Gastrocnemius medialis (tissue), 4 donors: ENCODE results near the gene TFCP2L1. TPM values are rescaled to one million over a fixed set of nuclear protein-coding genes. Genes with fewer than 3 reads are reported as not detected.
A peak's percentile ranks its signal among the peaks of the same experiment; 100 is the strongest.

Experiments used
- ATAC-seq, 2 donors: fragments of 150-250 bp; one replicate each; pipeline ENCODE4 v1.9.1; 2016
- DNase-seq, 2 donors: peaks; one replicate each; pipeline ENCODE4 v3.0.0-alpha.2; 2019
- H3K27ac ChIP-seq, 4 donors: fragments of 200-600 bp; sonication (generic); 1 replicate in 1 of 4; 2 replicates in 3 of 4; pipeline ENCODE4 v1.5.1; 2016 to 2018; ENCODE audit warnings: mild to moderate bottlenecking in 2 of 4, moderate library complexity in 1 of 4
- H3K27me3 ChIP-seq, 3 donors: fragments of 200-600 bp; sonication (generic) in 2 of 3; 1 replicate in 1 of 3; 2 replicates in 2 of 3; pipeline versions ENCODE4 v1.5.1 to v1.6.0; 2016 to 2019; ENCODE audit warnings: mild to moderate bottlenecking in 1 of 3, moderate library complexity in 1 of 3
- H3K36me3 ChIP-seq, 2 donors: fragments of 200-600 bp; sonication (generic) in 1 of 2; one replicate each; pipeline ENCODE4 v1.5.1; 2017 to 2018
- H3K4me1 ChIP-seq, 2 donors: fragments of 200-600 bp; sonication (generic) in 1 of 2; one replicate each; pipeline ENCODE4 v1.5.1; 2016 to 2017; ENCODE audit warnings: mild to moderate bottlenecking in 2 of 2
- H3K4me3 ChIP-seq, 4 donors: fragments of 200-600 bp; sonication (generic) in 3 of 4; 1 replicate in 1 of 4; 2 replicates in 3 of 4; pipeline ENCODE4 v1.5.1; 2016 to 2019; ENCODE audit warnings: mild to moderate bottlenecking in 2 of 4
- H3K9me3 ChIP-seq, 3 donors: fragments of 200-600 bp; sonication (generic) in 2 of 3; 1 replicate in 1 of 3; 2 replicates in 2 of 3; pipeline ENCODE4 v1.5.1; 2016 to 2019
- POLR2A ChIP-seq, 2 donors: fragments of 450-650 bp; IDR thresholded peaks; one replicate each; pipeline ENCODE4 v1.6.1; 2017; ENCODE audit warnings: antibody characterized with exemption in 2 of 2, mild to moderate bottlenecking in 2 of 2, moderate library complexity in 2 of 2
- in situ Hi-C, 4 donors: fragments of 200-750 bp; cut with MboI; loops; one replicate each; pipeline versions ENCODE4 v1.15.0 to v1.8.0; 2017; ENCODE audit warnings: low sequenced_read_pairs in 4 of 4
- intact Hi-C: fragments of 100-400 bp; cut with DNase I; formaldehyde crosslinking; loops from one replicate; pipeline ENCODE4 v1.15.1; 2023; ENCODE audit warnings: low total_unique reads
- total RNA-seq, 4 donors: library from RNA; depleted of rRNA; stranded (reverse); fragments of >200 nt; gene quantifications; one replicate each; pipeline versions ENCODE4 v1.1.0 to v1.2.3, GENCODE V29; 2016
- TF ChIP-seq, protein P1 (sequence below), 5 experiments: fragments of 450-650 bp in 3 of 5; fragments of 200-600 bp in 2 of 5; sonication (generic) in 2 of 5; IDR thresholded peaks in 4 of 5; conservative IDR thresholded peaks in 1 of 5; 1 replicate in 4 of 5; 2 replicates in 1 of 5; pipeline ENCODE4 v1.5.1; 2016 to 2019; ENCODE audit warnings: antibody characterized with exemption in 5 of 5, mild to moderate bottlenecking in 3 of 5, moderate library complexity in 3 of 5

Gene TFCP2L1
- total RNA-seq, 4 donors from 2014 or later: 1.2 to 3.2 (median 1.8) TPM

DNA sequence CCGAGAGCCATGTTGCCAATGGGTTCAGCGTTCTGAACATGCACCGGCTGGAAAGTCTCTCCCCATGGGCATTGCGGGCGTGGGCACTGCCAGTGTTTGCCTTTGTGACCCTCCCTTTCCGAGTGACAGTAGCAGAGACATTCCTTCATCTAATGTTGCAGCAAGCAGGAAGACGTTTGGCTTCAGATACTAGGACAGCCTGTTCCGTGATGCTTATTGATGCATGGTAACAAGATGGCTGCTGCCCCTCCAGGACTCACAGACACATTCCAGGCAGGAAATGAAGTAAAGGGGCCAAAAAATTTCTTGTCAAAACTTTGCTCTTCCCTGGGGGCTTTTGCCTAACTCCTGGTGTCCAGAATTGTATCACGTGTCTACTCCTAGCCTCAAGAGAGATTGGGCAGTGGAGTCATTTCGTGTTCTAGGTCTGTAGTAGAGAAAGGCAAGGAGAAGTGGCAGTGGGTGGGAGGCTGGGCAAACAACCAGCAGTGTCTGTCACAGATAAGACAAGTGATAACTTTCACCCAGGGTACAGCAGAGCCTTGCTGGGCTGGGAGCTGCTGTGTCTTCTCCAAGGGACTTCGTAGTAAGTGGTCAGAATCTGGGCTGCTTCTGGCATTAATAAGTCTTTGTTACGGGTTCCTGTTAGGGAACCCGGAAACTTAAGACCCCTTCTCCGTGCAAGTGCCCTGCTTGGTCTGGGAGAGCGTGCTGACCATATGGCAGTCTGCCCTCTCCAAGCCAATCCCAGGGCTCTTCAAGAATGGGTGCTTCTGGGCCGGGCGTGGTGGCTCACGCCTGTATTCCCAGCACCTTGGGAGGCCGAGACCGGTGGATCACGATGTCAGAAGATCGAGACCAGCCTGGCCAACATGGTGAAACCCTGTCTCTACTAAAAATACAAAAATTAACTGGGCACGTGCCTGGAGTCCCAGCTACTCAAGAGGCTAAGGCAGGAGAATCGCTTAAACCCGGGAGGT lies 93.5 kb downstream of the TFCP2L1 start:
- H3K4me1 ChIP-seq: peaks cover 9 to 25% of the 10 kb centered on the region in 2 donors
- no peaks in the 10 kb centered on the region for H3K27me3 ChIP-seq
- TF ChIP-seq, protein P1, sequence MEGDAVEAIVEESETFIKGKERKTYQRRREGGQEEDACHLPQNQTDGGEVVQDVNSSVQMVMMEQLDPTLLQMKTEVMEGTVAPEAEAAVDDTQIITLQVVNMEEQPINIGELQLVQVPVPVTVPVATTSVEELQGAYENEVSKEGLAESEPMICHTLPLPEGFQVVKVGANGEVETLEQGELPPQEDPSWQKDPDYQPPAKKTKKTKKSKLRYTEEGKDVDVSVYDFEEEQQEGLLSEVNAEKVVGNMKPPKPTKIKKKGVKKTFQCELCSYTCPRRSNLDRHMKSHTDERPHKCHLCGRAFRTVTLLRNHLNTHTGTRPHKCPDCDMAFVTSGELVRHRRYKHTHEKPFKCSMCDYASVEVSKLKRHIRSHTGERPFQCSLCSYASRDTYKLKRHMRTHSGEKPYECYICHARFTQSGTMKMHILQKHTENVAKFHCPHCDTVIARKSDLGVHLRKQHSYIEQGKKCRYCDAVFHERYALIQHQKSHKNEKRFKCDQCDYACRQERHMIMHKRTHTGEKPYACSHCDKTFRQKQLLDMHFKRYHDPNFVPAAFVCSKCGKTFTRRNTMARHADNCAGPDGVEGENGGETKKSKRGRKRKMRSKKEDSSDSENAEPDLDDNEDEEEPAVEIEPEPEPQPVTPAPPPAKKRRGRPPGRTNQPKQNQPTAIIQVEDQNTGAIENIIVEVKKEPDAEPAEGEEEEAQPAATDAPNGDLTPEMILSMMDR (IDR thresholded peaks at IDR 0.05 in 4 of 5, conservative IDR thresholded peaks at IDR 0.05 in 1 of 5): no peak
- no peak for TF ChIP-seq POLR2A (IDR thresholded peaks at IDR 0.05)
- in situ Hi-C loops: no loop called here
- no peak overlapping the region for H3K4me3 ChIP-seq
- no peaks in the 10 kb centered on the region for H3K36me3 ChIP-seq
- ATAC-seq (no peak), DNase-seq (peak in 1 of 2 donors; percentile 9)
- H3K27ac ChIP-seq: no peak overlapping the region
- intact Hi-C loops: loop anchor here (10.0 kb wide), 1 partner anchor 307 kb away; no protein-coding TSS in a partner anchor
- no peaks in the 10 kb centered on the region for H3K9me3 ChIP-seq

DNA sequence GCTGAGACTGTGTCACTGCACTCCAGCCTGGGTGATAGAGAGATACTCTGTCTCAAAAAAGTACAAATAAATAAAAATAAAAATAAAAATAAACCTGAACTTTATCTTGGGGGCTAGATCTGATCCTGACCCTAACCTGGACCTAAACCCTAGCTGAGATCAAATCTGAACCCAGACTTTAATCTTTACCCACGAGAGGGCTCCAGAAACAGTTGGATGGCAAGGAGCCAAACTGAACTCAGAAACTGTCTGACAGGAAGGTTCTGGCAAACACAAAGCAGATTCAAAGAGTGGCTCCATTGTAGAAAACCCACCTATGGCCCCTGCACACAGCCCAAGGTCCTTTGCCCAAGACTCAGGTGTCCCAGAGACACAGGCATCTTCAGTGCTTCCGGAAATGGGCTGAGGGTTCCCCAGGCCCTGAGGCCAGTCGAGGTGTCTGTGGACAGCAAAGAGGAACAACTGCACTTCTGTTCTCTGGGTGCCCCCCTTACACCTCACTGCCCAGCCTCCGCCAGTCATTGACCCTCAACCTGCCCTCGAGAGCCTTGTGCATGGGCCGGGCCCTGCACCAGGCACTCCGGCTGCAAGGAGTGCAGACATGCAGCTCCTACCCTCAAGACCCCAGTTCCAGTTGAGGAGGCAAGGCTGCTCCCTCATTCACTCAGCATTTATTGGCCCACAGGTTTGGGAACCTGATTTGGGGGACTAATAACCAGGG lies 95.2 kb downstream of the TFCP2L1 start:
- H3K27ac ChIP-seq: no peak overlapping the region
- H3K4me3 ChIP-seq: no peak overlapping the region
- in situ Hi-C loops (no loop called here), intact Hi-C loops (loop anchor here (5.0 to 10.0 kb wide), 2 partner anchors 305 to 643 kb away; no protein-coding TSS in a partner anchor)
- H3K9me3 ChIP-seq: no peaks in the 10 kb centered on the region
- H3K36me3 ChIP-seq: no peaks in the 10 kb centered on the region
- peaks cover 5 to 22% of the 10 kb centered on the region in 2 donors for H3K4me1 ChIP-seq
- no peaks in the 10 kb centered on the region for H3K27me3 ChIP-seq
- no peak for TF ChIP-seq POLR2A (IDR thresholded peaks at IDR 0.05)
- TF ChIP-seq, protein P1 (IDR thresholded peaks at IDR 0.05 in 4 of 5, conservative IDR thresholded peaks at IDR 0.05 in 1 of 5): no peak
- no peak for ATAC-seq
- no peak for DNase-seq

- H3K27ac ChIP-seq: no peak overlapping the region
- H3K4me1 ChIP-seq: peaks cover 5 to 23% of the 10 kb centered on the region in 2 donors
- no peaks in the 10 kb centered on the region for H3K27me3 ChIP-seq
- intact Hi-C loops: loop anchor here (5.0 kb wide), 1 partner anchor 642 kb away; no protein-coding TSS in a partner anchor
- no peak overlapping the region for H3K4me3 ChIP-seq
- ATAC-seq (peak in 1 of 2 donors; percentile 22), DNase-seq (peak in 1 of 2 donors; percentile 42)
- TF ChIP-seq POLR2A (IDR thresholded peaks at IDR 0.05): no peak
- TF ChIP-seq, protein P1 (IDR thresholded peaks at IDR 0.05 in 4 of 5, conservative IDR thresholded peaks at IDR 0.05 in 1 of 5): no peak
- H3K9me3 ChIP-seq: no peaks in the 10 kb centered on the region
- in situ Hi-C loops: no loop called here
- H3K36me3 ChIP-seq: no peaks in the 10 kb centered on the region
Observed at GRCh38 chr2:121189011-121189410, 96.0 kb downstream of the TFCP2L1 start.

DNA sequence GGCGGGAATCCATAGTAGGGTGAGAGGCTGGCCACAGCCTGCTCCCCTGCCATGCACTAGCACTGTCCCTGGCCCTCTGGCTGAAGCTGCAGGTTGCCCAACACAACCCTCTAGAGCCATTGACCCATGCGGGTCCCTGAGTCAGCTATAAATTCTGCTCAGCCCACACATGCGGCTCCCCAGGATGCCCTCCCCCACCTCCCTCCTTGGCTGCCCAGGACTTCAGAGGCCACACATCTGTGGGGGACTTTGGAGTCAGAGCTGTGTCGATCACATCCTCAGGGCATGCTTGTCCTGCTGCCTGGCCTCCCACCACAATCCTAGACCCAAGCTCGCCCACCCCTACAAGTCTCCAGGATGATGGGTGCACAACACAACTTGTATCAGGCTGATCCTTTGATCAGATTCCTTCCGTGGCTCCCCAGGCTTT lies 97.0 kb downstream of the TFCP2L1 start:
- Histone ChIP-seq H3K27ac (peak overlapping the region in 2 of 4 donors; percentile 72 to 85), H3K27me3 (no peaks in the 10 kb centered on the region), H3K36me3 (no peaks in the 10 kb centered on the region), H3K9me3 (no peaks in the 10 kb centered on the region), H3K4me3 (no peak overlapping the region), H3K4me1 (peaks cover 5 to 23% of the 10 kb centered on the region in 2 donors)
- TF ChIP-seq, protein P1 (IDR thresholded peaks at IDR 0.05 in 4 of 5, conservative IDR thresholded peaks at IDR 0.05 in 1 of 5): no peak
- no peak for TF ChIP-seq POLR2A (IDR thresholded peaks at IDR 0.05)
- in situ Hi-C loops (no loop called here), intact Hi-C loops (loop anchor here (5.0 kb wide), 1 partner anchor 641 kb away; no protein-coding TSS in a partner anchor)
- DNase-seq (peak in 1 of 2 donors; percentile 12), ATAC-seq (no peak)
